H1 (cell line): ENCODE results near the gene ASCL1. TPM values are rescaled to one million over a fixed set of nuclear protein-coding genes. Genes with fewer than 3 reads are reported as not detected.

Source experiments
- CTCF ChIA-PET: fragments of 300-600 bp; sonication (Branson Sonifier 250); formaldehyde crosslinking; loops from one replicate; lab custom pipeline; 2021; ENCODE audit not compliant: partially characterized antibody; lab: Charles Lee
- POLR2A ChIA-PET: fragments of 300-600 bp; sonication (Branson Sonifier 250); formaldehyde crosslinking; loops from one replicate; lab custom pipeline; 2021; ENCODE audit warnings: inconsistent platforms; ENCODE audit not compliant: partially characterized antibody; lab: Charles Lee
- DNase-seq, 2 experiments: peaks; one replicate each; pipeline versions ENCODE4 v3.0.0 to v3.0.0-alpha.2; 2010 to 2022; ENCODE audit warnings: low spot score in 2 of 2, low read depth in 1 of 2, mixed read lengths in 1 of 2
- FAIRE-seq: peaks from 2 replicates; lab custom pipeline; 2011; peaks lifted over from hg19 to GRCh38; lab: Jason Lieb, UNC
- H2AFZ ChIP-seq: 2 replicates; pipeline ENCODE4 v1.8.1; 2012; ENCODE audit warnings: low read length, inconsistent platforms
- H2AK5ac ChIP-seq: 2 replicates; pipeline ENCODE4 v1.6.1; 2013; ENCODE audit warnings: low read depth, low read length
- H2BK120ac ChIP-seq: replicated peaks from 2 replicates; pipeline ENCODE3; 2013; ENCODE audit warnings: low read depth, low read length, inconsistent platforms
- H2BK12ac ChIP-seq: 2 replicates; pipeline ENCODE4 v1.6.1; 2013; ENCODE audit warnings: low read depth, low read length
- H2BK15ac ChIP-seq: 2 replicates; pipeline ENCODE4 v1.6.1; 2013; ENCODE audit warnings: low read length
- H2BK20ac ChIP-seq: 2 replicates; pipeline ENCODE4 v1.6.1; 2013; ENCODE audit warnings: low read length
- H2BK5ac ChIP-seq: 2 replicates; pipeline ENCODE4 v1.6.1; 2013; ENCODE audit warnings: low read depth, low read length
- H3K14ac ChIP-seq: 2 replicates; pipeline ENCODE4 v1.6.1; 2013; ENCODE audit warnings: inconsistent platforms; ENCODE audit not compliant: insufficient read length
- H3K18ac ChIP-seq: 2 replicates; pipeline ENCODE4 v1.6.1; 2013; ENCODE audit warnings: low read length; ENCODE audit errors: extremely low read depth
- H3K23ac ChIP-seq: 2 replicates; pipeline ENCODE4 v1.6.1; 2013; ENCODE audit warnings: inconsistent platforms; ENCODE audit not compliant: insufficient read length
- H3K23me2 ChIP-seq: 2 replicates; pipeline ENCODE4 v1.6.1; 2013; ENCODE audit warnings: low read depth, low read length
- H3K27ac ChIP-seq: 2 replicates; pipeline ENCODE4 v1.6.1; 2011; ENCODE audit warnings: low read depth, low read length, inconsistent platforms
- H3K27me3 ChIP-seq, 4 experiments: replicated peaks in 1 of 4; 1 replicate in 1 of 4; 2 replicates in 3 of 4; pipeline versions ENCODE4 v1.6.1 to v1.8.1; 2011 to 2013; ENCODE audit warnings: low read length in 3 of 4, mild to moderate bottlenecking in 3 of 4, inconsistent platforms in 2 of 4, mixed read lengths in 2 of 4, moderate library complexity in 1 of 4; ENCODE audit not compliant: control insufficient read depth in 3 of 4, insufficient read depth in 3 of 4; ENCODE audit errors: extremely low read depth in 1 of 4
- H3K36me3 ChIP-seq, 4 experiments: 2 replicates each; pipeline versions ENCODE4 v1.6.1 to v1.8.1; 2011 to 2013; ENCODE audit warnings: mild to moderate bottlenecking in 4 of 4, low read length in 3 of 4, moderate library complexity in 2 of 4, control low read depth in 1 of 4, inconsistent platforms in 1 of 4; ENCODE audit not compliant: insufficient read depth in 4 of 4, control insufficient read depth in 2 of 4
- H3K4ac ChIP-seq: replicated peaks from 2 replicates; pipeline ENCODE3; 2013; ENCODE audit warnings: low read length, low read depth, mixed read lengths, inconsistent platforms; ENCODE audit not compliant: insufficient read length
- H3K4me1 ChIP-seq, 4 experiments: replicated peaks in 1 of 4; 1 replicate in 1 of 4; 2 replicates in 3 of 4; pipeline versions ENCODE4 v1.6.1 to v1.8.1; 2011 to 2013; ENCODE audit warnings: low read length in 3 of 4, inconsistent platforms in 2 of 4, mixed read lengths in 1 of 4; ENCODE audit not compliant: insufficient read depth in 4 of 4, control insufficient read depth in 3 of 4
- H3K4me2 ChIP-seq, 2 experiments: 2 replicates each; pipeline versions ENCODE4 v1.6.1 to v1.8.1; 2011 to 2013; ENCODE audit warnings: low read depth in 2 of 2, low read length in 2 of 2, control low read depth in 1 of 2, inconsistent platforms in 1 of 2, mild to moderate bottlenecking in 1 of 2; ENCODE audit not compliant: insufficient read depth in 1 of 2
- H3K4me3 ChIP-seq, 4 experiments: fragments of 200-600, 300-600 bp in 1 of 4; sonication (generic), shearing (Covaris generic), sonication (Bioruptor Twin) in 1 of 4; 2 replicates each; pipeline versions ENCODE4 v1.5.1 to v1.8.1; 2011 to 2016; ENCODE audit warnings: low read length in 4 of 4, low read depth in 3 of 4, control low read depth in 2 of 4, inconsistent platforms in 2 of 4, mild to moderate bottlenecking in 2 of 4, mixed read lengths in 1 of 4, moderate library complexity in 1 of 4; ENCODE audit not compliant: insufficient read depth in 2 of 4; ENCODE audit errors: extremely low read depth in 1 of 4
- H3K56ac ChIP-seq: replicated peaks from 2 replicates; pipeline ENCODE3; 2013; ENCODE audit warnings: low read depth, mild to moderate bottlenecking, mixed read lengths, low read length, inconsistent platforms; ENCODE audit not compliant: insufficient read length
- H3K79me1 ChIP-seq: 2 replicates; pipeline ENCODE4 v1.6.1; 2013; ENCODE audit warnings: low read depth, low read length, control low read depth
- H3K79me2 ChIP-seq, 2 experiments: 2 replicates each; pipeline versions ENCODE4 v1.6.1 to v1.8.1; 2012 to 2013; ENCODE audit warnings: low read length in 2 of 2, mild to moderate bottlenecking in 2 of 2, inconsistent platforms in 1 of 2; ENCODE audit not compliant: insufficient read depth in 2 of 2, control insufficient read depth in 1 of 2
- H3K9ac ChIP-seq, 4 experiments: replicated peaks in 1 of 4; 1 replicate in 1 of 4; 2 replicates in 3 of 4; pipeline versions ENCODE4 v1.6.1 to v1.8.1; 2011 to 2013; ENCODE audit warnings: low read depth in 3 of 4, low read length in 3 of 4, control low read depth in 2 of 4, mild to moderate bottlenecking in 2 of 4, moderate library complexity in 2 of 4, inconsistent platforms in 1 of 4; ENCODE audit errors: extremely low read depth in 1 of 4
- H3K9me3 ChIP-seq, 2 experiments: 2 replicates each; pipeline versions ENCODE4 v1.6.1 to v1.8.1; 2012 to 2013; ENCODE audit warnings: mild to moderate bottlenecking in 2 of 2, moderate library complexity in 2 of 2, control low read depth in 1 of 2, inconsistent platforms in 1 of 2, low read depth in 1 of 2, low read length in 1 of 2, mixed read lengths in 1 of 2; ENCODE audit not compliant: insufficient read depth in 2 of 2
- H4K20me1 ChIP-seq, 2 experiments: replicated peaks in 1 of 2; 2 replicates each; pipeline versions ENCODE3 to v1.8.1; 2011 to 2013; ENCODE audit warnings: inconsistent platforms in 2 of 2, low read length in 2 of 2, mild to moderate bottlenecking in 1 of 2; ENCODE audit not compliant: insufficient read depth in 2 of 2, control insufficient read depth in 1 of 2
- H4K5ac ChIP-seq: 2 replicates; pipeline ENCODE4 v1.6.1; 2013; ENCODE audit warnings: low read length, low read depth, mixed read lengths, inconsistent platforms; ENCODE audit not compliant: insufficient read length
- H4K8ac ChIP-seq: 2 replicates; pipeline ENCODE4 v1.8.0; 2013; ENCODE audit warnings: mild to moderate bottlenecking, moderate library complexity, low read length, inconsistent platforms; ENCODE audit not compliant: insufficient read depth; ENCODE audit errors: extremely low read depth
- H4K91ac ChIP-seq: replicated peaks from 2 replicates; pipeline ENCODE3; 2013; ENCODE audit warnings: low read length, mixed read lengths, inconsistent platforms; ENCODE audit not compliant: insufficient read length
- GABPA ChIP-seq: IDR thresholded peaks from 2 replicates; pipeline ENCODE4 v1.6.1; 2011; ENCODE audit warnings: mild to moderate bottlenecking, low read length, moderate library complexity, borderline replicate concordance; ENCODE audit not compliant: insufficient read depth
- HDAC6 ChIP-seq: IDR thresholded peaks from one replicate; pipeline ENCODE4 v1.7.1; 2012; ENCODE audit warnings: low read depth, mild to moderate bottlenecking, inconsistent platforms, low read length, moderate library complexity
- RXRA ChIP-seq: IDR thresholded peaks from 2 replicates; pipeline ENCODE4 v1.6.1; 2011; ENCODE audit warnings: low read depth, mild to moderate bottlenecking, low read length, moderate library complexity; ENCODE audit not compliant: insufficient read depth
- SAP30 ChIP-seq: fragments of 300-600 bp; sonication (generic); IDR thresholded peaks from 2 replicates; pipeline ENCODE4 v1.7.1; 2012; ENCODE audit warnings: low read length, moderate library complexity, mild to moderate bottlenecking, inconsistent platforms; ENCODE audit not compliant: insufficient read depth, insufficient replicate concordance
- WGBS, 2 experiments: shearing (Covaris generic) in 1 of 2; methylation state at CpG; one replicate each; pipeline versions ENCODE4 v1.1.6 to v1.1.7; 2013 to 2015; ENCODE audit warnings: low lambda C conversion rate in 2 of 2, mixed read lengths in 2 of 2, inconsistent platforms in 1 of 2, low coverage in 1 of 2, missing lambda C conversion rate in 1 of 2; ENCODE audit not compliant: insufficient replicate concordance in 2 of 2, insufficient coverage in 1 of 2, insufficient read length in 1 of 2; ENCODE audit errors: extremely low coverage in 1 of 2, missing lambda C conversion rate in 1 of 2; 5-methylcytosine and 5-hydroxymethylcytosine counted together
- polyA plus RNA-seq, 7 experiments: library from polyadenylated mRNA; depleted of rRNA in 3 of 7; stranded (reverse) in 5 of 7; unstranded in 2 of 7; fragments of >200 nt in 5 of 7; fragments of 200-250 nt in 2 of 7; gene quantifications; 1 replicate in 5 of 7; 2 replicates in 1 of 7; 4 replicates in 1 of 7; pipeline versions ENCODE4 v1.2.1 to v1.2.3, GENCODE V29; 2011 to 2013; ENCODE audit warnings: missing spikeins in 2 of 7, mixed read lengths in 2 of 7
- total RNA-seq: library from RNA; stranded (reverse); fragmentation: NEBNext Ultra II Directional; extraction: Animal tissue kit (Norgen Biotek cat#: 25700); gene quantifications from 2 replicates; pipeline ENCODE4 v1.2.1, GENCODE V29; 2021
- TF ChIP-seq, protein P1 (sequence below), 3 experiments: IDR thresholded peaks; 1 replicate in 2 of 3; 2 replicates in 1 of 3; pipeline versions ENCODE4 v1.5.1 to v1.6.1; 2011; ENCODE audit warnings: low read length in 3 of 3, mild to moderate bottlenecking in 3 of 3, inconsistent platforms in 2 of 3, low read depth in 1 of 3, moderate library complexity in 1 of 3; ENCODE audit not compliant: insufficient read depth in 1 of 3; ENCODE audit errors: control extremely low read depth in 1 of 3

Gene ASCL1
- total and polyA plus RNA-seq, 2 of the 8 experiments (the other 6 are each of a cell fraction or from before 2014, with no cell fraction given): 0.12 TPM; not detected in 1

DNA sequence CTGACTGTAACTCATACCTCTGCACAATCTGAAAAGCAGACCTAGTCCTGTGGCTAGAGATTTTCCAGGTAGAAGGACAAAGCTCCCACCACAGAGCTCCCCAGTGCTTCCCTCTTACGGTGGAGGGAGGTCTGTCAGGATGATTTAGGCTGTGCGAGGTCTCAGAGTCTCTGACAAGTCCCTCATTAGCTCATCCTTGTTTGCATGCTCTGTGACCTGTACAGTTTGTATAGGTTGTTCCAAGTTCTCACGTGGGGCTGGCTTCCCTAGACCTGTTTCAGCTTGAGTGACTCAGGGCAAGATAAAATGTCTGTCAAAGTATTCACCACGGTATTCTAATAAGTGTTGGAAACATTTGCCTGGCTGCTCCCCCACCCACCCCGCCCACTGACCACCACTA, 34.8 kb downstream of the ASCL1 start:
- no peak overlapping the region for H2BK15ac ChIP-seq
- H4K20me1 ChIP-seq: no peaks in the 10 kb centered on the region
- no peak overlapping the region for H3K27ac ChIP-seq
- no peaks in the 10 kb centered on the region for H3K23me2 ChIP-seq
- peaks cover 0 to 9% of the 10 kb centered on the region in 2 experiments; a peak in 1 of 4 replicates for H3K9me3 ChIP-seq
- POLR2A ChIA-PET: no interaction called here
- H3K79me1 ChIP-seq: no peaks in the 10 kb centered on the region
- H4K5ac ChIP-seq: no peak overlapping the region
- 89% methylated on average over 5 of the region's 5 CpGs; no CpG with 5 or more reads in 1 of the 2 experiments for WGBS, 2 experiments
- no peak overlapping the region for H3K56ac ChIP-seq
- CTCF ChIA-PET: interaction anchor here (0.6 to 3.2 kb wide), 9 partner anchors 10 to 557 kb away, joined by 3 to 20 read pairs (median 3); no protein-coding TSS in a partner anchor
- H3K9ac ChIP-seq: no peak overlapping the region
- DNase-seq (no peak), FAIRE-seq (no peak)
- H2AFZ ChIP-seq: no peak overlapping the region
- H3K4me3 ChIP-seq: no peak overlapping the region
- TF ChIP-seq, protein P1, sequence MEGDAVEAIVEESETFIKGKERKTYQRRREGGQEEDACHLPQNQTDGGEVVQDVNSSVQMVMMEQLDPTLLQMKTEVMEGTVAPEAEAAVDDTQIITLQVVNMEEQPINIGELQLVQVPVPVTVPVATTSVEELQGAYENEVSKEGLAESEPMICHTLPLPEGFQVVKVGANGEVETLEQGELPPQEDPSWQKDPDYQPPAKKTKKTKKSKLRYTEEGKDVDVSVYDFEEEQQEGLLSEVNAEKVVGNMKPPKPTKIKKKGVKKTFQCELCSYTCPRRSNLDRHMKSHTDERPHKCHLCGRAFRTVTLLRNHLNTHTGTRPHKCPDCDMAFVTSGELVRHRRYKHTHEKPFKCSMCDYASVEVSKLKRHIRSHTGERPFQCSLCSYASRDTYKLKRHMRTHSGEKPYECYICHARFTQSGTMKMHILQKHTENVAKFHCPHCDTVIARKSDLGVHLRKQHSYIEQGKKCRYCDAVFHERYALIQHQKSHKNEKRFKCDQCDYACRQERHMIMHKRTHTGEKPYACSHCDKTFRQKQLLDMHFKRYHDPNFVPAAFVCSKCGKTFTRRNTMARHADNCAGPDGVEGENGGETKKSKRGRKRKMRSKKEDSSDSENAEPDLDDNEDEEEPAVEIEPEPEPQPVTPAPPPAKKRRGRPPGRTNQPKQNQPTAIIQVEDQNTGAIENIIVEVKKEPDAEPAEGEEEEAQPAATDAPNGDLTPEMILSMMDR (IDR thresholded peaks at IDR 0.05; ENCODE audit: control extremely low read depth in 1 of 3, insufficient read depth in 1 of 3, low read depth in 1 of 3, low read length in 3 of 3): peak in 2 of 3 experiments; percentile 3 to 11; a peak in 3 of 4 replicates
- TF ChIP-seq SAP30 (no peak), GABPA (no peak), RXRA (no peak), HDAC6 (no peak)
- H3K4me1 ChIP-seq: no peaks in the 10 kb centered on the region
- no peak overlapping the region for H3K18ac ChIP-seq
- no peak overlapping the region for H2BK120ac ChIP-seq
- H4K8ac ChIP-seq: no peak overlapping the region
- H3K23ac ChIP-seq: no peak overlapping the region
- no peaks in the 10 kb centered on the region for H3K27me3 ChIP-seq
- H2AK5ac ChIP-seq: no peak overlapping the region
- no peak overlapping the region for H2BK20ac ChIP-seq
- H4K91ac ChIP-seq: no peak overlapping the region
- no peak overlapping the region for H3K14ac ChIP-seq
- H3K4me2 ChIP-seq: no peak overlapping the region
- H3K79me2 ChIP-seq: no peaks in the 10 kb centered on the region
- no peak overlapping the region for H3K4ac ChIP-seq
- H2BK5ac ChIP-seq: no peak overlapping the region
- H2BK12ac ChIP-seq: no peak overlapping the region
- H3K36me3 ChIP-seq: no peaks in the 10 kb centered on the region
